Kidney (tissue), 14 donors: ENCODE results near the gene KLHL30. TPM values are rescaled to one million over a fixed set of nuclear protein-coding genes. Genes with fewer than 3 reads are reported as not detected.
A peak's percentile ranks its signal among the peaks of the same experiment; 100 is the strongest.

Experiments
- DNase-seq, 5 donors: peaks; one replicate each; pipeline ENCODE4 v3.0.0-alpha.2; 2013 to 2020
- FAIRE-seq: peaks from 2 replicates; lab custom pipeline; 2012; peaks lifted over from hg19 to GRCh38; lab: Jason Lieb, UNC
- H3K27ac ChIP-seq, 2 donors: one replicate each; pipeline ENCODE4 v1.7.0; 2013; ENCODE audit warnings: low read depth in 2 of 2, low read length in 2 of 2, inconsistent platforms in 1 of 2
- H3K27me3 ChIP-seq: one replicate; pipeline ENCODE4 v1.7.1; 2013; ENCODE audit warnings: low read length, inconsistent platforms; ENCODE audit not compliant: control insufficient read depth, insufficient read depth
- H3K36me3 ChIP-seq, 3 donors: one replicate each; pipeline versions ENCODE4 v1.7.0 to v1.7.1; 2013; ENCODE audit warnings: low read length in 3 of 3, control low read depth in 1 of 3, inconsistent platforms in 1 of 3; ENCODE audit not compliant: insufficient read depth in 3 of 3, control insufficient read depth in 2 of 3
- H3K4me1 ChIP-seq, 3 donors: one replicate each; pipeline versions ENCODE4 v1.7.0 to v1.7.1; 2013; ENCODE audit warnings: low read length in 3 of 3, inconsistent platforms in 1 of 3, low read depth in 1 of 3; ENCODE audit not compliant: control insufficient read depth in 2 of 3, insufficient read depth in 2 of 3
- H3K4me3 ChIP-seq, 3 donors: one replicate each; pipeline versions ENCODE4 v1.7.0 to v1.8.1; 2013; ENCODE audit warnings: low read length in 3 of 3, control low read depth in 1 of 3, inconsistent platforms in 1 of 3
- H3K9ac ChIP-seq, 3 donors: one replicate each; pipeline versions ENCODE4 v1.7.0 to v1.7.1; 2013; ENCODE audit warnings: low read length in 3 of 3, control low read depth in 1 of 3, inconsistent platforms in 1 of 3
- H3K9me3 ChIP-seq, 3 donors: one replicate each; pipeline versions ENCODE4 v1.7.0 to v1.7.1; 2013; ENCODE audit warnings: low read length in 3 of 3, control low read depth in 1 of 3, inconsistent platforms in 1 of 3; ENCODE audit not compliant: control insufficient read depth in 2 of 3, insufficient read depth in 1 of 3
- intact Hi-C: fragments of 100-400 bp; cut with DNase I; formaldehyde crosslinking; loops from one replicate; pipeline ENCODE4 v1.11.1; 2022
- polyA plus RNA-seq: library from polyadenylated mRNA; stranded (reverse); fragments of 350-450 nt; fragmentation: Illumina TruSeq; extraction: RNeasy Lipid Tissue Mini Kit (QIAGEN cat#74804); gene quantifications from one replicate; pipeline ENCODE4 v1.2.3, GENCODE V29; 2014; ENCODE audit warnings: low read depth, low replicate concordance; ENCODE audit not compliant: insufficient read depth
- total RNA-seq: library from RNA; stranded (reverse); fragmentation: NEBNext Ultra II Directional; extraction: Animal tissue kit (Norgen Biotek cat#: 25700); gene quantifications from one replicate; pipeline ENCODE4 v1.2.1, GENCODE V29; 2021
- TF ChIP-seq, protein P1 (sequence below): IDR thresholded peaks from 3 replicates; pipeline ENCODE4 v1.5.1; 2012; ENCODE audit warnings: mild to moderate bottlenecking, moderate library complexity, borderline replicate concordance; ENCODE audit not compliant: insufficient read depth; ENCODE audit errors: extremely low read depth
- donor health status: control.
- donor health status: control.
- donor health status: control.
- donor health status: control.
- donor health status: control.
- donor health status: DM: yes; HTN: yes; CAD: no.
- donor health status: Normal renal cell carcinoma (clear cell type).

Gene KLHL30
- total and polyA plus RNA-seq, 2 donors from 2014 or later: 0.24 to 5.7 TPM

GRCh38 chr2:238122287-238123217 is 15.9 kb upstream of the KLHL30 start:
- peaks cover 0 to 4% (median 0%) of the 10 kb centered on the region in 3 donors for H3K9me3 ChIP-seq
- no peaks in the 10 kb centered on the region for H3K27me3 ChIP-seq
- H3K9ac ChIP-seq: no peak overlapping the region
- DNase-seq (peak in 2 of 5 donors; percentile 43 to 72), FAIRE-seq (no peak)
- H3K27ac ChIP-seq: no peak overlapping the region
- H3K4me1 ChIP-seq: peaks cover 0 to 4% (median 3%) of the 10 kb centered on the region in 3 donors
- intact Hi-C loops: no loop called here
- TF ChIP-seq, protein P1, sequence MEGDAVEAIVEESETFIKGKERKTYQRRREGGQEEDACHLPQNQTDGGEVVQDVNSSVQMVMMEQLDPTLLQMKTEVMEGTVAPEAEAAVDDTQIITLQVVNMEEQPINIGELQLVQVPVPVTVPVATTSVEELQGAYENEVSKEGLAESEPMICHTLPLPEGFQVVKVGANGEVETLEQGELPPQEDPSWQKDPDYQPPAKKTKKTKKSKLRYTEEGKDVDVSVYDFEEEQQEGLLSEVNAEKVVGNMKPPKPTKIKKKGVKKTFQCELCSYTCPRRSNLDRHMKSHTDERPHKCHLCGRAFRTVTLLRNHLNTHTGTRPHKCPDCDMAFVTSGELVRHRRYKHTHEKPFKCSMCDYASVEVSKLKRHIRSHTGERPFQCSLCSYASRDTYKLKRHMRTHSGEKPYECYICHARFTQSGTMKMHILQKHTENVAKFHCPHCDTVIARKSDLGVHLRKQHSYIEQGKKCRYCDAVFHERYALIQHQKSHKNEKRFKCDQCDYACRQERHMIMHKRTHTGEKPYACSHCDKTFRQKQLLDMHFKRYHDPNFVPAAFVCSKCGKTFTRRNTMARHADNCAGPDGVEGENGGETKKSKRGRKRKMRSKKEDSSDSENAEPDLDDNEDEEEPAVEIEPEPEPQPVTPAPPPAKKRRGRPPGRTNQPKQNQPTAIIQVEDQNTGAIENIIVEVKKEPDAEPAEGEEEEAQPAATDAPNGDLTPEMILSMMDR: no peak
- no peaks in the 10 kb centered on the region for H3K36me3 ChIP-seq
- no peak overlapping the region for H3K4me3 ChIP-seq

DNA sequence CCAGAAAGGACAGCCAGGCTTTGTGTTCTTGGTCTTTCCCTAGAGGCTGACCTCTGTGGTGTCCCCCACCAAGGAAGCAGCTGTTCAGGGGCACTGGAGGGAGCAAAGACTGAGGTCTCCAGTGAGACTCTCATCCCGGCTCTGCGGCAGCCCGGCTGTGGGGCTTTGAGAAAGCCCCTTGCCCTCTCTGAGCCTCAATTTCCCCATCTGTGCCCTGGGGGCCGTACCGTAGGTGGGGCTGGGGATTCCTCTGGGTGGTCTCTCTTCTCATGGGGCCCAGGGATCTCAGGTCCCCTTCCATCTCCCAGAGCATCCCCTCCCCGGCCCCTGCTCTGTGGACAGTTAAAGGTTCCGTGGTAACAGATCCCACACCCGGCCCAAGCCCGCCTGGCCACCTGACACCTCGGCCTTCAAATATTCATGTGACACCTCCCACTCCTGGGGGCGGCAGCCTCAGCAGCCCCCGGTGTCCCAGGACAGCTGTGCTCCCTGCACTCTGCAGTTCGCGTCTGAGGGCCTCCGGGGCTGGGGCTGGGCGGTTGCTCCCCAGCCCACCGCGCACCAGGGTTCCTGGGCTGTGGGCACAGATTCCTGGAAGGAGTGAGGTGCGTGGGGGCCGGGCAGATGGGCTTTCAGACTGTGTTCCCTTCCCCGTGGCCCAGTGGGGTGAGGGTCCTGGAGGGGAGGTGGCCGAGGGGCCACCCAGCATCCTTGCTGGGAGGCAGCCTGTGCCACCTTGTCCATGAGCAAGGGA is 15.1 kb upstream of the KLHL30 start:
- H3K9ac ChIP-seq: no peak overlapping the region
- DNase-seq (peak in 3 of 5 donors; percentile 32 to 66 (median 44)), FAIRE-seq (no peak)
- H3K36me3 ChIP-seq: no peaks in the 10 kb centered on the region
- H3K27me3 ChIP-seq: no peaks in the 10 kb centered on the region
- intact Hi-C loops: no loop called here
- TF ChIP-seq, protein P1: no peak
- H3K4me3 ChIP-seq: no peak overlapping the region
- H3K9me3 ChIP-seq: peaks cover 0 to 4% (median 0%) of the 10 kb centered on the region in 3 donors
- no peak overlapping the region for H3K27ac ChIP-seq
- H3K4me1 ChIP-seq: peaks cover 0 to 4% (median 3%) of the 10 kb centered on the region in 3 donors

DNA sequence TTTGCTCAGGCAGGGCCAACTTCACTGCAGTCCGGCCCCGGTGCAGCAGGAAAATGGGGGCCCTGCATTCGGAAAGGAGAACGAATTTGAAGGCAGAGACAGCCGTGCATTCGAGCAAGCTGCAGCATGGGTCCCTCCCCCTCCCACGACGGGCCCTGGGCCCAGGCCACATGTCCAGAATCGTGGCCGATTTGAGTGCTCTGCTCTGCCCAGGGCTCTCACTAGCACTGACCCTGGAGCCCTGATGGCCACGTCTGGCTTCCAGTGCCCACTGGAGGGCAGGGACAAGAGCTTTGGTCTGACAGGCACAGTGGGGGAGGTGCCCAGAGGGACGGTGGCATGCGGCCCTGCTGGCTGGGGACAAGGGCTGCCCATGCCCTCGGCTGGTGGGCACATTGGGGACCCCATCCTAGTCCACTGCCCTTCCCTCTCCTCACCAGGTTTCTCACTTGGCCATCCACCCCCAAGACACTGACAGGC is 14.4 kb upstream of the KLHL30 start:
- H3K36me3 ChIP-seq: no peaks in the 10 kb centered on the region
- peaks cover 0 to 4% (median 0%) of the 10 kb centered on the region in 3 donors for H3K9me3 ChIP-seq
- H3K4me1 ChIP-seq: peaks cover 0 to 4% (median 3%) of the 10 kb centered on the region in 3 donors
- no peak overlapping the region for H3K4me3 ChIP-seq
- intact Hi-C loops: no loop called here
- H3K9ac ChIP-seq: no peak overlapping the region
- DNase-seq: peak in 2 of 5 donors; percentile 45 to 49
- no peak for FAIRE-seq
- H3K27me3 ChIP-seq: no peaks in the 10 kb centered on the region
- TF ChIP-seq, protein P1: no peak
- no peak overlapping the region for H3K27ac ChIP-seq
